Hepatic stellate cell (primary cell): ENCODE measurements around the gene S100A3.

ENCODE experiments used
- DNase-seq: peaks from one replicate; pipeline ENCODE4 v3.0.0; 2011; ENCODE audit warnings: low spot score

Gene S100A3

GRCh38 chr1:153547560-153548551 is 1.2 kb downstream of the S100A3 start:
- no peak for DNase-seq

GRCh38 chr1:153546796-153547559 is 2.1 kb downstream of the S100A3 start:
- DNase-seq = no peak

- DNase-seq = no peak
Observed at GRCh38 chr1:153546371-153546770, 2.7 kb downstream of the S100A3 start.

GRCh38 chr1:153545067-153546055 is 3.7 kb downstream of the S100A3 start, which contains the start of gene S100A4:
Gene S100A4, minus strand, starts transcription at chr1:153545806. Its CDS starts 1,012 bp downstream, at chr1:153544794.
- DNase-seq = peak; percentile 89

GRCh38 chr1:153544453-153545066 is 4.5 kb downstream of the S100A3 start:
- DNase-seq = no peak

DNA sequence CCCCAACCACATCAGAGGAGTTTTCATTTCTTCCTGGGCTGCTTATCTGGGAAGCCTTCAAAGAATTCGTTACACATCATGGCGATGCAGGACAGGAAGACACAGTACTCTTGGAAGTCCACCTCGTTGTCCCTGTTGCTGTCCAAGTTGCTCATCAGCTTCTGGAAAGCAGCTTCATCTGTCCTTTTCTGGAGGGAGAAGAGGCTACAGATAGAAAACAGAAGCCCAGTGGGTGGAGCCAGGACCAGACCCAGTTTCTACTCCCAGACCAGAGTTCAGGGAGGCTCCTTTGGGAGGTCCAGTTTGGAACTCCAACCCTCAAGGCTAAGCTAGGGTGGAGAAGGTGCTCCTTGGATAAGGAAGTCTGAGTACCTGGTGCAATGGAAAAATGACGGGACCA is 5.3 kb downstream of the S100A3 start:
- DNase-seq = no peak

GRCh38 chr1:153542956-153543711 is 5.9 kb downstream of the S100A3 start:
- no peak for DNase-seq

DNA sequence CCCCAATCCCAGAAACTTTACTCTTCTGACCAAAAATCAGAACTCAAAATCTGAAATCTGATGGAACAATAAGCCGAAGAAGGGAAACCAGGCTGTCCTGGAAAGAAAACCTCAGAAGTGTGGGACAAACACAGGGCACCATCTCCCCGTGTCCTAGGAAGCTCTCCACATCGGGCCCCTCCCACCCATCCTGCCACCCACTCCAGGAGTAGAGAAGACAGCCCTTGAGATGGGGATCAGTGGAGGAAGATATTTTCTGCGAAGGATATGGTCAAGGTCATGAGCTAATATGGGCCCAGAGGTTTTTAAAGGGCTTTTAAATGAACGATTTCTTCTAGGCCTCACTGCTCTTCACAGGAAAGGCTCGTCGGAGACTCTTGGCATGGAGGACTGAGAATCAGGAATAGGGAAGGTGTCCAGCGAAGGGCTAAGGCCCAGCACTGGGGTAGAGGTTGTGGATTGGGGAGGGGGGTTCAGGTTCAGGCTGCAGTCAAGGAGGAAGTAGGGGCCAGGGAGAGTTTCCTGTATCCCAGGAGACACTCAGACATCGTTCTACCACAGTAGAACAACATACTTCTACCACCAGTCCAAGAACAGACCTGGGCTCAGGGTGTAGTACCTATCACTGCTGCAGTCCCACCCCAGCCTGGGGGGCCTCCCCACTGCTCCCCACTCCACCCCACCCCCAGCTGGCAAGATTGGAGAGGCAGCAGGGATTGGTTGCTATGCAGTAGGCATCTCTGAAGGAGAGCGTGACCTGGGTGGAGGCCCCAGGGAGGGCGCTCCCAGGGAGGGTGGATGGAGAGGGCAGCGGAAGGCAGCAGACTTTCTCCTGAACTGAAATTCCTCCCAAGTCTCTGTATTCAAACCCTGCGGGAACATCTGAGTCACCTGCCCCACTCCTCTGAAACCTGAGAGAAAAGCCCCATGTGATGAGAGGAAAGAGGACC is 7.1 kb downstream of the S100A3 start:
- DNase-seq = no peak

- peak; percentile 54 for DNase-seq
Observed at GRCh38 chr1:153540394-153541361, 8.4 kb downstream of the S100A3 start, which contains the start of gene S100A5. Gene S100A5, minus strand, starts transcription at chr1:153540934. Its CDS starts 743 bp downstream, at chr1:153540191.

DNA sequence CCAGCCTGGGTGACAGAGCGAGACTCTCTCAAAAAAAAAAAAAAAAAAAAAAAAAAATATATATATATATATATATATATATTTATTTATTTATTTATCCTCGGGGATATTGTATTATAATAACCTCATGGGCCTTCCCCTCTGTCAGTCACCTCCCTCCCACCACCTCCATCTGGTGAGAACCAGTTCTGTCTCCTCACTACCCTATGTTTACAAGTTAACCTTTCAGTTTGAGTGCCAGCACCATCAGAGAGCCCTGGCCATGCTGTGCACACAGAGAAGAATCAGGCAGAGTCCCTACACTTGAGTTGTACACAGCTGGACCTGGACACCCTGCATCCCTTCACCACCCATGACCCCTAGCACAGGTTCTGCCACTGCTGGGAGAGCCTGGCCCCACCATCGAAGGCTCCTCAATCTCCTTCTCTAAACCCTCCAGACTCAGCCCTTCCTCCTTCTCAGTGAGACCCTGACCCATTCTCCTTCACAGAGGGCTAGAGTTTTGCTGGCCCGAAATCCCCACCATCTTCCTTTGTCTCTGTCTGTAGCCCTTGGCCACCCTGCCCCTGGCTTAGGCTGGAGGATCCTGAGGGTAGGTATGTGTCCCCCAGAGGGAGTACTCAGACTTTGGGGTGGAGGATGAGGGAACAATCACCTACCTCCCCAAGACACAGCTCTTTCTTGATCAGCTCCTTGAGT is 9.5 kb downstream of the S100A3 start:
- no peak for DNase-seq

GRCh38 chr1:153538315-153538821 is 10.7 kb downstream of the S100A3 start:
- DNase-seq = no peak

DNA sequence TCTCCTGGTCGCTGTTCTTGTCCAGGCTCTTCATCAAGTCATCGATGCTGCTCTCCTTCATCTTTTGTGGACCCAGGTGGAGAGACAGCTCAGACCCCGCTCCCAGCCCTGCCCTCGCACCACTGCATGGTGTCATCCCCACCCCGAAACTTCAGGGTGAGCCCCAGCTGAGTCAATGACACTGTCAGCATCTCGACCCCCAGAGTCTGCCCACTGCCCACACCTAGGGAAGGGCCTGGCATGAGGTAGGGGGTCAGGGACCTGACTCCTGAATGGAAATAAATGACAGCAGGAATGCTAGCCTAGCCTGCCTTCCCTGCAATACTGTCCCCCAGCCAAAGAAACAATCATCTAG is 11.7 kb downstream of the S100A3 start:
- DNase-seq = no peak

DNA sequence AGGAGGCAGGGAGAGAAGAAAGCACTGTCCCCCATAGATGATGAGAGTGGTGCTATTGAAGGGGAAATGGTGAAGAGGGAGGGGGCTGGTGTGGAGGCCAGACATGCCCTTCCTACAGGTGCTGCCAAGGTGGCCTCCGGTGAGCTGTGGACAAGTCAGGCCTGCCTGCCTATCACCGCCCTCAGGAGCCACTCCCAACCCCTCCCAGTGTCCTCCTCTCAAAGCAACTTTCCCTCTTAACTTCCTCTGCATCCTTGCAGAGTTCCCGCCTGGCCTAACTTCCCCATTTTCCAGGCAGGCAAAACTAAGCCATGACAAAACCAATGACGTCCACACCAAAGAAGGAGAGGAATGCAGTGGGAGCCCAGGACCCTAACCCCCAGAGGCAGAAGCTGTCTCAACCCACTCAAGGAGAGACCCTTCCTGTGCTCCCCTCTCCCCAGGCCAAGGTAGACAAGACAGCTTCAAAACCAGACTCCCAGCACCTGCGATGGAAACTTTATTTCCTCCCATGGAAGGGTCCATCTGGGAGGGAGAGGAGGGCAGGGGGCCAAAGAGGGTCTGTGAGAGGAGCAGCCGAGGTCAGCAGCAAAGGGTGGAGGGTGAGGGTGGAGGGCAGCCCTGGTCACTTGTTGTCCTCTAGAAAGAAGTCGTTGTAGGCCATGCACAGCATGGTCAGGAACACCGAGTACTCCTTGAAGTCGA is 12.2 kb downstream of the S100A3 start:
- DNase-seq = no peak

- peak; percentile 89 for DNase-seq
Observed at GRCh38 chr1:153536012-153536670, 12.9 kb downstream of the S100A3 start.

- DNase-seq = peak; percentile 43
Observed at GRCh38 chr1:153535242-153536011, 13.6 kb downstream of the S100A3 start, which contains the start of gene S100A6. Gene S100A6, minus strand, starts transcription at chr1:153535991. Its CDS starts 652 bp downstream, at chr1:153535339.
